AG09309 (cell line): ENCODE results near the gene MTHFSD.

Experiments used
- DNase-seq: peaks from one replicate; pipeline ENCODE4 v3.0.0-alpha.2; 2010; ENCODE audit warnings: low read depth
- H3K4me3 ChIP-seq: 2 replicates; pipeline ENCODE4 v1.5.1; 2011; ENCODE audit warnings: mild to moderate bottlenecking, low read depth, low read length, moderate library complexity; ENCODE audit not compliant: control insufficient read depth
- TF ChIP-seq, protein P1 (sequence below): IDR thresholded peaks from 2 replicates; pipeline ENCODE4 v1.5.1; 2011; ENCODE audit warnings: mild to moderate bottlenecking, low read depth, low read length, inconsistent platforms; ENCODE audit not compliant: insufficient read depth, control insufficient read depth; ENCODE audit errors: missing control alignments

The MTHFSD gene

DNA sequence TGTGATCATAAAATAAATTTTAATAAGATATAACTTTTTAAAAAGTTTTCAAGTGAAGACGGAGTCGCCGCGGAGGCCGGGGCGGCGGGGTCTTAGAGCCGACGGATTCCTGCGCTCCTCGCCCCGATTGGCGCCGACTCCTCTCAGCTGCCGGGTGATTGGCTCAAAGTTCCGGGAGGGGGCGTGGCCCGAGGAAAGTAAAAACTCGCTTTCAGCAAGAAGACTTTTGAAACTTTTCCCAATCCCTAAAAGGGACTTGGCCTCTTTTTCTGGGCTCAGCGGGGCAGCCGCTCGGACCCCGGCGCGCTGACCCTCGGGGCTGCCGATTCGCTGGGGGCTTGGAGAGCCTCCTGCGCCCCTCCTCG is 11.5 kb upstream of the MTHFSD start, which contains the start of gene FOXC2:
TSS of gene FOXC2 (plus strand) at position 229 of the 365 bp plus-strand sequence. CDS start 507 bp downstream, outside the sequence.
- peak within 1 kb of the TSS; percentile 88 for H3K4me3 ChIP-seq

DNA sequence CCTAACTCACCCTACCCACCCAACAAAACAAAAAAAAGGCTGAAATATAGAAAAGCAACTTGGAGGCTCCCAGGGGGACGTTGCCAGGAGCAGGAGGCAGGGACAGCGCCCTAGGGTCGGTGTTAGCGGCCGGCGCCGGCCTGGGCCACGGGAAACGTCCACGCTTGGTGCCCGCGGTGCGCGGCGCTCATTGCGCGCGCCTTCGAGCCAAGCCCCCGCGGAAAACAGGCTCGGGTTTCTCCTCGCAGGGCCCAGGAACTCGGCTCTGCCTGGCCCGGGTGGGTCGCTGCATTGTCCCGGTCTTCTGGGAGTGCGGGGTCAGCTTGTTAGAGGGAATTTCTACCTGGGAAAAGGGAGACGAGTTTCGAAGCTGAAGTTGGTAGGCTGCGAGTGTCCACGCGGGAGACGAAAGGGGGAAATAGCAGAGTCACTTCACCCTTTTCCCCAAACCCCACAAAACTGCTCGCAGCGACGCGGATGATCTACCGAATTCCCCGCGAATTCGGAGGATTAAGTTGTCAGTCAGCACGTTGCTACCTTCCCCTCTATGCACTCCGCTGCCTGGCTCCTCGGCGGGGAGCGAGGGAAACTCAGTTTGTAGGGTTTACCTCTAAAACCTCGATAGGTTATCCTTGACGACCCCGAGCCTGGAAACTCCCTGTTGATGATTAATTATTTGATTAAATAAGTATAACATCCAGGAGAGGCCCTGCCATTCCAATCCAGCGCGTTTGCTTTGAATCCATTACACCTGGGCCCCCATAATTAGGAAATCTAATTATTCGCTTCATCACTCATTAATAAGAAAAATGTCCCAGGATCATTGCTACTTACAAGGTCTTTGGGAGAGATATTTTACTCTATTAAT is 10.8 kb upstream of the MTHFSD start:
- TF ChIP-seq, protein P1, sequence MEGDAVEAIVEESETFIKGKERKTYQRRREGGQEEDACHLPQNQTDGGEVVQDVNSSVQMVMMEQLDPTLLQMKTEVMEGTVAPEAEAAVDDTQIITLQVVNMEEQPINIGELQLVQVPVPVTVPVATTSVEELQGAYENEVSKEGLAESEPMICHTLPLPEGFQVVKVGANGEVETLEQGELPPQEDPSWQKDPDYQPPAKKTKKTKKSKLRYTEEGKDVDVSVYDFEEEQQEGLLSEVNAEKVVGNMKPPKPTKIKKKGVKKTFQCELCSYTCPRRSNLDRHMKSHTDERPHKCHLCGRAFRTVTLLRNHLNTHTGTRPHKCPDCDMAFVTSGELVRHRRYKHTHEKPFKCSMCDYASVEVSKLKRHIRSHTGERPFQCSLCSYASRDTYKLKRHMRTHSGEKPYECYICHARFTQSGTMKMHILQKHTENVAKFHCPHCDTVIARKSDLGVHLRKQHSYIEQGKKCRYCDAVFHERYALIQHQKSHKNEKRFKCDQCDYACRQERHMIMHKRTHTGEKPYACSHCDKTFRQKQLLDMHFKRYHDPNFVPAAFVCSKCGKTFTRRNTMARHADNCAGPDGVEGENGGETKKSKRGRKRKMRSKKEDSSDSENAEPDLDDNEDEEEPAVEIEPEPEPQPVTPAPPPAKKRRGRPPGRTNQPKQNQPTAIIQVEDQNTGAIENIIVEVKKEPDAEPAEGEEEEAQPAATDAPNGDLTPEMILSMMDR, result no peak
- DNase-seq, result no peak
- peak overlapping the region; percentile 23 for H3K4me3 ChIP-seq

More for the DNA sequence above, 11.5 kb upstream of the MTHFSD start, which contains the start of gene FOXC2:
- peak; percentile 85 for DNase-seq
- TF ChIP-seq, protein P1, result no peak

DNA sequence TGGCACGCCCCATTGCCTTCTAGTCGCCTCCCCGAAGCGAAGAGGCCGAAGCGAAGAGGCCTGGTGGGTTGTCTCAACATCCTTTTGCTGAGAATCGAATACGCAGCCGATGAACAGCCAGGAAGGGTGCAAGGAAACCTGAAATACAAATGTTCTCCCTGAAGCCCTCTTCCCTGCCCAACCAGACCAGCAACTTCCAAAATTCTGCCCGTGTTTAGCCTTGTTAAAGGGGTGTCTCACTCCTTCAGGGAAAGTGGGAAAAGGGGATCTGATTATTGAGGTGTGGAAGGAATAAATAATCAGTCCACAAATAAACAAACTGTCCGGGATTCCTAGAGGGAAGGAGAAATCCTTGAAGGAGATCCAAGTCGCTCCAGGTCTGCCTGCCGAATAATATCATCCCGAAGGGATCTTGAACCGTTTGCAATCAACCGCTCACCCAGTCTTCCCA is 10.2 kb upstream of the MTHFSD start:
- TF ChIP-seq, protein P1, result no peak
- no peak overlapping the region for H3K4me3 ChIP-seq
- no peak for DNase-seq

DNA sequence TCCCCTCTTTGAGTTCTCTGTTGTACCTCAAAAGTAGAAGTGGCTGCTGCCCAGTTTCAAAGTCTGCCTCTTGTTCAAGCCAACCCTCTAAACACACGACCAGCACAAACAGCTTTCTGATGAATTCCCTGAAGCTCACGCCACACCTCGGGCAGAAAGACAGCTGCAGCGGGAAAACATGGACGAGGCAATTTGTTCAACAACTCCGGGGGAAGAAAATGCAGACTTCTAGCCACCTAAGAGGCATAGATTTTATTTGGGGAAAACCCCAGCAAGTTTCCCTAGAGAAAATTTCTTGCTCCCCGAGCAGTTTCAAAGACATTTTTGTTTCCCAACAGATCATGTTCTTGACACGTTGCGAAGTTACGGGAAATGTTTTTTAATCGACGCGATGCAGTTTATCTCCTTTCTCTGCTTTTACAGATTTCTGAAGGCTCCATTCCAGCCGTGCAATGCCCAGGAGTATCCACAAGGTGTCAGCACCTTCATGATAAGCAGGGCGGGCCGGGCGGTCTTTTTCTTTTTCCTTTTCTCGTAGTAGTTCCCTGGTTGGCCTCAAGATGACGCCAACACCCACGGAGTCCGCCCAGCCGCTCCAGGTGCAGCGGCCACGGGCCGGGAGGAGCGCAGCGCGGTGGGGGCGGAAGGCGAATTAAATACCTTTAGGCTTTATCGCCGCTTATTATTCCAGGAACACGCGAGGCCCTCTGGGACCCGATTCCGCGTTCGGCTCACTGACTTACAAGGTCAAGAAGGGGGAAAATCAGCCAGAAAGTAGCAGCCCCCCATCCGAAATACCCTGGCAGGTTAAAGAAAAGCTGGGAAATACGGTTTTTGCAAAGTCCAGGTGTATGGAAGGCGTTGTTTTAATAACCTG is 8.7 kb upstream of the MTHFSD start:
- peak overlapping the region; percentile 19 for H3K4me3 ChIP-seq
- no peak for DNase-seq
- TF ChIP-seq, protein P1, result peak; percentile 100

DNA sequence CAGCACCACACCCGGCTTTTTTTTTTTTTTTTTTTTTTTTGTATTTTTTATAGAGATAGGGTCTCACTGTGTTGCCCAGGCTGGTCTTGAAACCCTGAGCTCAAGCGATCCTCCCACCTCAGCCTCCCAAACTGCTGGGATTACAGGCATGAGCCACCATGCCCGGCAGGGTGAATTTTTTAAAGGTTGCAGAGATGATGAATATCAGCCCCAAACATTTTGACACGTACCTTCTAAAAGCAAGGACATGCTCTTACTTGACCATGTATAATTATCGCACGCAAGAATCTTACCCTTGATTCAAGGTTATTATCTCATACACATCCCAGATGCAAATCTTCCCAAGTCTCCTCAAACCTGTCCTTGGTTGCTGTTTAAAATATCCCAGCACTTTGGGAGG is 7.3 kb upstream of the MTHFSD start:
- TF ChIP-seq, protein P1, result no peak
- no peak for DNase-seq
- H3K4me3 ChIP-seq, result no peak overlapping the region

DNA sequence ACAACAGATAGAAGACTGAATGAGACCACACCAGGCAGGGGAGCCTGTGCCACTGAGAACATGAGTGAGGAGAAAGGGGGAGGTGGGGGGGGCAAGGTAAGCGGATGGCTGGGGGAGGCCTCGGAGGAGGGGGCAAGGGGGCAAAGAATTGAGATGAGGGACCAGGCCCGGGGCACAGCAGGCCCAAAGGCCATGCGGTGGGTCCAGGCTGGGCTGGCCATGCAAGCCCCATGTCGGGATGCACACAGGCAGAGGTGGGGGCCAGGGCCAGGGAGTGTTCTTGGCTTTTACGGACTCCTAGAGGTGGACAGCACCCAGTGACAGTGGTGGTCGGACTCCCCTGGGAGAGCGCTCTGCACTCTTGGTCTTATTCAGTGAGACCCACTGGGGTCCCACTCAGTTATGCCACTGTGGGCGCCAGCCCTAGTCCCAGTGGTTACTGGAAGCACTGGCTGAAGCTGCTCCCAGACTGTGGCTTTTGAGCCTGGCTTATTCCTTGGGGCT is 4.8 kb upstream of the MTHFSD start:
- TF ChIP-seq, protein P1, result no peak
- no peak overlapping the region for H3K4me3 ChIP-seq
- DNase-seq, result no peak
